GM10266 (cell line): Measurements from ENCODE around the gene NR4A1.

Source experiments
- DNase-seq: peaks from one replicate; pipeline ENCODE4 v3.0.0; 2012; ENCODE audit errors: extremely low spot score
- CTCF ChIP-seq: IDR thresholded peaks from 2 replicates; pipeline ENCODE4 v1.5.1; 2012; ENCODE audit warnings: mild to moderate bottlenecking, low read depth; ENCODE audit not compliant: control insufficient read depth, insufficient read depth; ENCODE audit errors: missing control alignments

Gene NR4A1

GRCh38 chr12:52073531-52074381 lies 22.5 kb downstream of the NR4A1 start:
- no peak for TF ChIP-seq CTCF
- no peak for DNase-seq

GRCh38 chr12:52074971-52075724 lies 23.9 kb downstream of the NR4A1 start:
- no peak for TF ChIP-seq CTCF
- no peak for DNase-seq

GRCh38 chr12:52076811-52077210 lies 25.6 kb downstream of the NR4A1 start:
- no peak for TF ChIP-seq CTCF
- DNase-seq, result no peak

GRCh38 chr12:52078276-52078675 lies 27.0 kb downstream of the NR4A1 start:
- TF ChIP-seq CTCF, result no peak
- no peak for DNase-seq

- no peak for DNase-seq
- TF ChIP-seq CTCF, result no peak
These were observed 28.5 kb downstream of the NR4A1 start, which contains the start of gene SMIM41 for GRCh38 chr12:52079576-52080402. Gene SMIM41, plus strand, starts transcription at chr12:52079704. Its CDS starts 76 bp downstream, at chr12:52079780.

- DNase-seq, result no peak
- no peak for TF ChIP-seq CTCF
These were observed 29.4 kb downstream of the NR4A1 start for GRCh38 chr12:52080403-52081251.
